ENCODE results near the gene GARRE1.

The GARRE1 gene

DNA sequence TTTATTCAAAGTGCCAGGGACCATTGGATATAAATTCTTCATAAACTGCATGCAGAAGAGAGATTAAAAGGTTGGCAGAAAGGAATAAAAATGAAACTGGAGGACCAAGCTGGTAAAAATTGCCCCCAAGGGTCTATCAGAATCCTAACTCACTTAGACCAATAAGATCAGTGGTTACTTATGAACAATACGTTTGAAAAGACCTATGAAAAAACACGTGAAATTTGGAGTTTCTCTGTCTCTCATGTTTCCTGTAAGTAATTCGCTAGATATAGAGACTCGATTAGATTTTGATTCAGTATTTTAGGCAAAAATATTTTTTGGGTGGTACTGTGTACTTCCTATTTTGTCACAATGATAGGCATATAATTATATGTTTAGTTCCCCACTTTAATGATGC, 22.9 kb downstream of the GARRE1 start:
- TF ChIP-seq FOXP2 (optimal IDR thresholded peaks at IDR 0.05; ENCODE audit: borderline replicate concordance, extremely low read depth, extremely low read length, insufficient read depth) (no peak), POLR2AphosphoS5 (IDR thresholded peaks at IDR 0.05; ENCODE audit: low read depth, low read length) (no peak), TAF1 (IDR thresholded peaks at IDR 0.05; ENCODE audit: borderline replicate concordance, insufficient read depth, low read length) (no peak), SIN3A (IDR thresholded peaks at IDR 0.05; ENCODE audit: borderline replicate concordance, insufficient read depth, low read length) (no peak)
- TF ChIP-seq, protein P1, sequence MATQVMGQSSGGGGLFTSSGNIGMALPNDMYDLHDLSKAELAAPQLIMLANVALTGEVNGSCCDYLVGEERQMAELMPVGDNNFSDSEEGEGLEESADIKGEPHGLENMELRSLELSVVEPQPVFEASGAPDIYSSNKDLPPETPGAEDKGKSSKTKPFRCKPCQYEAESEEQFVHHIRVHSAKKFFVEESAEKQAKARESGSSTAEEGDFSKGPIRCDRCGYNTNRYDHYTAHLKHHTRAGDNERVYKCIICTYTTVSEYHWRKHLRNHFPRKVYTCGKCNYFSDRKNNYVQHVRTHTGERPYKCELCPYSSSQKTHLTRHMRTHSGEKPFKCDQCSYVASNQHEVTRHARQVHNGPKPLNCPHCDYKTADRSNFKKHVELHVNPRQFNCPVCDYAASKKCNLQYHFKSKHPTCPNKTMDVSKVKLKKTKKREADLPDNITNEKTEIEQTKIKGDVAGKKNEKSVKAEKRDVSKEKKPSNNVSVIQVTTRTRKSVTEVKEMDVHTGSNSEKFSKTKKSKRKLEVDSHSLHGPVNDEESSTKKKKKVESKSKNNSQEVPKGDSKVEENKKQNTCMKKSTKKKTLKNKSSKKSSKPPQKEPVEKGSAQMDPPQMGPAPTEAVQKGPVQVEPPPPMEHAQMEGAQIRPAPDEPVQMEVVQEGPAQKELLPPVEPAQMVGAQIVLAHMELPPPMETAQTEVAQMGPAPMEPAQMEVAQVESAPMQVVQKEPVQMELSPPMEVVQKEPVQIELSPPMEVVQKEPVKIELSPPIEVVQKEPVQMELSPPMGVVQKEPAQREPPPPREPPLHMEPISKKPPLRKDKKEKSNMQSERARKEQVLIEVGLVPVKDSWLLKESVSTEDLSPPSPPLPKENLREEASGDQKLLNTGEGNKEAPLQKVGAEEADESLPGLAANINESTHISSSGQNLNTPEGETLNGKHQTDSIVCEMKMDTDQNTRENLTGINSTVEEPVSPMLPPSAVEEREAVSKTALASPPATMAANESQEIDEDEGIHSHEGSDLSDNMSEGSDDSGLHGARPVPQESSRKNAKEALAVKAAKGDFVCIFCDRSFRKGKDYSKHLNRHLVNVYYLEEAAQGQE (IDR thresholded peaks at IDR 0.05; ENCODE audit: insufficient read depth in 1 of 2, low read depth in 2 of 2, low read length in 2 of 2), result no peak

GRCh38 chr19:34278783-34279182, 24.4 kb downstream of the GARRE1 start:
- no peak for TF ChIP-seq TAF1 (IDR thresholded peaks at IDR 0.05; ENCODE audit: borderline replicate concordance, insufficient read depth, low read length)
- no peak for TF ChIP-seq FOXP2 (optimal IDR thresholded peaks at IDR 0.05; ENCODE audit: borderline replicate concordance, extremely low read depth, extremely low read length, insufficient read depth)
- TF ChIP-seq POLR2AphosphoS5 (IDR thresholded peaks at IDR 0.05; ENCODE audit: low read depth, low read length), result no peak
- TF ChIP-seq, protein P1 (IDR thresholded peaks at IDR 0.05; ENCODE audit: insufficient read depth in 1 of 2, low read depth in 2 of 2, low read length in 2 of 2), result no peak
- no peak for TF ChIP-seq SIN3A (IDR thresholded peaks at IDR 0.05; ENCODE audit: borderline replicate concordance, insufficient read depth, low read length)

DNA sequence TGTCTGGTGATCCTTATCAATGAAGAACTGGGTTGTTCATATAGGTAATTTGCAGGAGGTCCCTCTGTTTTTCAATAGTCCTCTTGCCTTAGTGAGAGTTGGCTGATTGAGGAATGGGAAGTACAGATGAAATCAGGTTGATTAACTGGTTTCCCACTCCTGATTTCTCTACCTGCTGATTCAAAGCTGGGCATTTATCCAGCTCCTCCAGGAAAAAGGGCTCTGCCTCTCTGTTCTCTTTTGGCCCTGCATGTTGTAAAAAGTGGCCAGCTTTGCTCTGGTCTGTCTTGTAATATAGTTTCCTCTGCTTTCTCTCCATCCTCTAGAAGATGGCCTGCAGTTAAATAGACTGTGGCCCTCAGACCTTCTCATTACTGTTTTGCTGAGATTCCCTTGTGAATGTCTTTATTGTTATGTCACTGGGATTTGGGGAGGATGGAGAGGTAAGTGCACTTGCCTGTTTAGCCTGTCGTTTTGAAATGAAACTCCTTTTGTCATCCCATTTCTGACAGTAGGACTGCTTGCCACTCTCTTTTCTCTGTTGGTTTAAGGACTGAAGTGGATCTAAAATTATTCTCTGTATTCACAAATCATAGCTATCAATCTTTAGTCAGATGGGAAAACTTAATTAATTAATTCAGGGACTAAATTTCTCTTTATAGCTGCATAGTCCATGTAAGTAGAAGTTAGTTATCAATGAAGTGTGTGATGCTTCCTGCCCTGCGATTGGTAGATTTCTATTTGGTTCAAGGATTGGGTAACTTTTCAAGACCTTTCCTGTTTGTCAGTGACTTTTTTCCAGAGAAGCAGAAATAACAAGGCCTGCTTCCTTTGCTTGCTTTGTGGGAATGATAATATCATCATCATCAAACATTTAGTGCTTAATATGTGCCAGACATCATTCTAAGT, 28.5 kb downstream of the GARRE1 start:
- TF ChIP-seq TAF1 (IDR thresholded peaks at IDR 0.05; ENCODE audit: borderline replicate concordance, insufficient read depth, low read length) (no peak), SIN3A (IDR thresholded peaks at IDR 0.05; ENCODE audit: borderline replicate concordance, insufficient read depth, low read length) (no peak), FOXP2 (optimal IDR thresholded peaks at IDR 0.05; ENCODE audit: borderline replicate concordance, extremely low read depth, extremely low read length, insufficient read depth) (no peak), POLR2AphosphoS5 (IDR thresholded peaks at IDR 0.05; ENCODE audit: low read depth, low read length) (no peak)
- TF ChIP-seq, protein P1 (IDR thresholded peaks at IDR 0.05; ENCODE audit: insufficient read depth in 1 of 2, low read depth in 2 of 2, low read length in 2 of 2), result no peak

DNA sequence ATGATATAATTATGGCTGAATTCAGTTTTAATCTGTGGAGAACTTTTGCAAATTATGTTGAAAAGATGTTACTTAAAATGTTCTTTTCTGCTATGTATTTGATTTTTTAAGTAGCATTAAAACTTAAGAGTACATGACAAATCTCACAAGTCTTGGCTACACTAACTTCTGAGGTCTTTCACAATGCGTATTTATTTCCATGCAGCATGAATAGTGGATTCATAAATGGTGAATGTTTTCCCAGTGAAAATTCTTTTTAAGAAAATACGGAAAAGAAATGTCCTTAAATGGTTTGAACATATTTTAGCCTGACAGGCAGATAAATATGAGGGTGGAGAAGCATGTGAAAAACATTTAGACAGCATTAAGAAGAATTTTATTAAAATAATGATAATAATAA, 30.2 kb downstream of the GARRE1 start:
- TF ChIP-seq, protein P1 (IDR thresholded peaks at IDR 0.05; ENCODE audit: insufficient read depth in 1 of 2, low read depth in 2 of 2, low read length in 2 of 2), result no peak
- TF ChIP-seq POLR2AphosphoS5 (IDR thresholded peaks at IDR 0.05; ENCODE audit: low read depth, low read length) (no peak), SIN3A (IDR thresholded peaks at IDR 0.05; ENCODE audit: borderline replicate concordance, insufficient read depth, low read length) (no peak), FOXP2 (optimal IDR thresholded peaks at IDR 0.05; ENCODE audit: borderline replicate concordance, extremely low read depth, extremely low read length, insufficient read depth) (no peak), TAF1 (IDR thresholded peaks at IDR 0.05; ENCODE audit: borderline replicate concordance, insufficient read depth, low read length) (no peak)

Data from PFSK-1 (cell line).